ENCODE results near the gene DRC3. TPM values are rescaled to one million over a fixed set of nuclear protein-coding genes. Genes with fewer than 3 reads are reported as not detected.

The DRC3 gene
- total RNA-seq, 4 donors from 2014 or later: 4.3 to 8.6 (median 6.0) TPM

DNA sequence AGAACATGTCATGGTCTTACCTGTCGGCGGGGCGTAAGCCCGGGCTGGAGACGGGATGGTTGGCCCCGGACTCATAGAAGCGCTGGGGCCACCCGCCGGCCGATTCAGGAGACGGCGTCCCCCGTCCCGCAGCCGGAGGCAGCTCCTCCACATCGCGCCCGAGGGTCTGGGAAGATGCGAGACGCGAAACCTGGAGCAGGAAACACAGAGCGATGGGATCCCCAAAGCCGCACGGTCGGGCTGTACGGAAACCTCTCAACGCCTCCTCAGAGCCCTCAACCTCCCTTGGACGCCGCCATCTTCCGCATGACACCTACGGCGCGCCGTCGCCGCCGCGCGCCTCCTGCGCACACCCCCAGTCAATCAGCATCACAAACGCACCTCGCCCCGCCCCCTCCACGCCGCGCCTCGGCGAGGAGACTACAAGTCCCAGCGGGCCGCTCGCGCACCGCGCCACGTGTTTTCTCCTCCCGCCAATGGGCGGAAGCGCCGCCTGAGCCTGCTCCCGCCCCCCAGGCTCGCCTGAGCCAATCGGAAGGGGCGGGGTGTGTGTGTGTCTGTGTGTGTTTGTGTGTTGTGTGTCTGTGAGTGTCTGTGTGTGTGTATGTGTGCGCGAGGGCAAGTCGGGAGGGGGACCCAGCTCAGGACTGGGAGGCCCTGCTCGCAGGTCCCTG lies 66.3 kb downstream of the DRC3 start, which contains the start of the genes ATPAF2 and GID4:
ATPAF2 (minus strand) TSS at position 308 of the 674 bp plus-strand sequence; CDS start at position 153, 155 bp downstream.
GID4 (plus strand) TSS at position 548 of the 674 bp plus-strand sequence; CDS start at position 605, 57 bp downstream.
- Histone ChIP-seq H3K27me3 (no peaks in the 10 kb centered on the region), H3K4me1 (peaks cover 0 to 43% (median 25%) of the 10 kb centered on the region in 4 donors), H3K27ac (peak within 1 kb of the TSS; percentile 63 to 87 (median 84)), H3K4me3 (peak within 1 kb of the TSS; percentile 82 to 95 (median 90)), H3K36me3 (no peaks in the 10 kb centered on the region), H3K9me3 (no peaks in the 10 kb centered on the region)
- DNase-seq (ENCODE audit: low spot score in 2 of 2): peak; percentile 98 to 99
- WGBS, 2 donors: 0 to 2% methylated on average over 7 to 40 of the region's 67 CpGs
- peak; percentile 75 to 92 for TF ChIP-seq EP300 (IDR thresholded peaks at IDR 0.05)
- TF ChIP-seq, protein P1, sequence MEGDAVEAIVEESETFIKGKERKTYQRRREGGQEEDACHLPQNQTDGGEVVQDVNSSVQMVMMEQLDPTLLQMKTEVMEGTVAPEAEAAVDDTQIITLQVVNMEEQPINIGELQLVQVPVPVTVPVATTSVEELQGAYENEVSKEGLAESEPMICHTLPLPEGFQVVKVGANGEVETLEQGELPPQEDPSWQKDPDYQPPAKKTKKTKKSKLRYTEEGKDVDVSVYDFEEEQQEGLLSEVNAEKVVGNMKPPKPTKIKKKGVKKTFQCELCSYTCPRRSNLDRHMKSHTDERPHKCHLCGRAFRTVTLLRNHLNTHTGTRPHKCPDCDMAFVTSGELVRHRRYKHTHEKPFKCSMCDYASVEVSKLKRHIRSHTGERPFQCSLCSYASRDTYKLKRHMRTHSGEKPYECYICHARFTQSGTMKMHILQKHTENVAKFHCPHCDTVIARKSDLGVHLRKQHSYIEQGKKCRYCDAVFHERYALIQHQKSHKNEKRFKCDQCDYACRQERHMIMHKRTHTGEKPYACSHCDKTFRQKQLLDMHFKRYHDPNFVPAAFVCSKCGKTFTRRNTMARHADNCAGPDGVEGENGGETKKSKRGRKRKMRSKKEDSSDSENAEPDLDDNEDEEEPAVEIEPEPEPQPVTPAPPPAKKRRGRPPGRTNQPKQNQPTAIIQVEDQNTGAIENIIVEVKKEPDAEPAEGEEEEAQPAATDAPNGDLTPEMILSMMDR (IDR thresholded peaks at IDR 0.05): peak in 1 of 5 experiments; percentile 38
- peak in 1 of 2 donors; percentile 35 for TF ChIP-seq POLR2A (IDR thresholded peaks at IDR 0.05)

DNA sequence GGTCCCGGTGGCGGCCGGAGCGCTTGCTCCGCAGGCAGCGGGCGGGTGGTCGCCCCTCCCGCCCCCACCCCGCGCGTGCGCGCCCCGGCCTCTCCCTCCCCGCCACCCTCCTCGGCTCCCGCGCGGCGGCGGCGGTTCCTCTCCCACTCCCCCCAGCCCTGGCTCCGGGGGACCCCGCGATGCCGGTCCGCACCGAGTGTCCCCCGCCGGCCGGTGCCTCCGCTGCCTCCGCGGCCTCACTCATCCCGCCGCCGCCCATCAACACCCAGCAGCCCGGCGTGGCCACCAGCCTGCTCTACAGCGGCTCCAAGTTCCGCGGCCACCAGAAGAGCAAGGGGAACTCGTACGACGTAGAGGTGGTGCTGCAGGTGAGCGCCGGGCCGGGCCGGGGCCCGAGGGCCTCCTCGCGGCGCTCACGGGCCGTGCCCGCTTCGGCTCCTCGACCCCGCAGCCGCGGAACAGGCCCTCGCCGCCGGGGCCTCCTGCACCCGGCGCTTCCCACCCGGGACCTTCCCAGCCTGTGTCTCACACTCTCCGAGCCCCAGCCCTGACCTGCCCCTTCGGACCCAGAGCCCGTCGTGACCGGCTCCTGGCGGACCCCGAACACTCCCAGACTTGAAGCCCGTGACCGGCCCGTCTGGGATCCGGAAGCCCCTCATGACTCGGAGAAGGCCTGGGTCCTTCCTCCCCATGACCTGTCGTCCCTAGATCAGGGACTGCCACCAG lies 67.0 kb downstream of the DRC3 start:
- H3K9me3 ChIP-seq: no peaks in the 10 kb centered on the region
- H3K36me3 ChIP-seq: peaks cover 0 to 4% (median 0%) of the 10 kb centered on the region in 3 donors
- WGBS, 2 donors: 0% methylated on average over 19 to 22 of the region's 81 CpGs
- H3K27me3 ChIP-seq: no peaks in the 10 kb centered on the region
- TF ChIP-seq, protein P1 (IDR thresholded peaks at IDR 0.05): no peak
- TF ChIP-seq EP300 (IDR thresholded peaks at IDR 0.05): no peak
- no peak for TF ChIP-seq POLR2A (IDR thresholded peaks at IDR 0.05)
- H3K27ac ChIP-seq: peak overlapping the region; percentile 63 to 87 (median 82)
- DNase-seq (ENCODE audit: low spot score in 2 of 2): peak in 1 of 2 donors; percentile 18
- peak overlapping the region; percentile 82 to 94 (median 86) for H3K4me3 ChIP-seq
- peaks cover 0 to 43% (median 25%) of the 10 kb centered on the region in 4 donors for H3K4me1 ChIP-seq

DNA sequence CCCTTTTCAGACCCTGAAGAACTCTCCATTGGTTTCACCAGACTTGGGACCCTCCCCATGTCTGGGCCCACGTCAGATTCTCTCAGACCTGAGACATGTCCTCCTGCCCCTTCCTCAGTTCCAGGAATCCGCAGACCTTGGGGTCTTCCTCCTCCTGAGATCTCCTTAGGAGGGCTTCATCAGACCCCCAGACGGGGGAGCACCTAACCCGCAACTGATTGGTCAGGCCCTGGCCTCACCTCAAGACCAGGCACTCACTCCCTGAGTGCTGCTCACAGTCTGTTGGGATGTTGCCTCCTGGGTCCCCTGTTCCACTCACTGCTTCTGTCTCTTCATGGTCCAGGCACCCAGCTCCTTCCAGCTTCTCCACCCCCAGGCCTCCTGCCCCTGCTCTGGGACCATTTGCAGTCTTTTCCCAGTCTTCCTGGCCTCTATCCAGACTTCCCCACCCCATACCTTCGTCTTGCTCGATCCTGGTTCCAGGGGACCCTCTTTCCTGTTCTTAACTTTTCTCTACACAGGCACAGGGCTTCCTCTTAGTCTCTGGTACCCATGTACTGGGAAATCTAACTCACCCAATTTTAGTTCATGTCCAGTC lies 67.7 kb downstream of the DRC3 start:
- WGBS, 2 donors: 19 to 22% methylated on average over 6 of the region's 6 CpGs
- no peaks in the 10 kb centered on the region for H3K9me3 ChIP-seq
- TF ChIP-seq, protein P1 (IDR thresholded peaks at IDR 0.05): no peak
- no peak for TF ChIP-seq EP300 (IDR thresholded peaks at IDR 0.05)
- TF ChIP-seq POLR2A (IDR thresholded peaks at IDR 0.05): no peak
- H3K27ac ChIP-seq: peak overlapping the region in 3 of 4 donors; percentile 63 to 87 (median 82)
- H3K4me3 ChIP-seq: peak overlapping the region; percentile 82 to 94 (median 86)
- H3K4me1 ChIP-seq: peaks cover 0 to 43% (median 25%) of the 10 kb centered on the region in 4 donors
- no peak for DNase-seq (ENCODE audit: low spot score in 2 of 2)
- H3K27me3 ChIP-seq: no peaks in the 10 kb centered on the region
- H3K36me3 ChIP-seq: peaks cover 0 to 11% (median 0%) of the 10 kb centered on the region in 3 donors

DNA sequence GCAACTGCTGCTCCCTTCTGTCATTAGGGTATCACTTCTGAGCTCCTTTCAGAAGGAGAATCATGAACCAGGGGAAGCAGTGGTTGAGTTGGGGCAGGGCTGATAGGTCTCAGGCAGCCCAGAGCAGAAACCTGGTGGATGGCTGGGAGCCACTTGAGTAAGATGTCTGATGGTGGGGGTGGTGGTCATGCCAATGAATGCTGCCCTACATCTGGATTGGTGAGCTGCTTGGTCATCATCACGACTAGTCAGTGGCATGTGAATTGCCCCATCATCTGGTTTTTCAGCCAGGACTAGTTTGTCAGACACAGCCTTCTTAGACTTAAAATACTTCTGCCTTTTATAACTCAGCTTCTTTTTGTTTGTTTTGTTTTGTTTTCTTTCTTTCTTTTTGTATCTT lies 69.1 kb downstream of the DRC3 start:
- TF ChIP-seq EP300 (IDR thresholded peaks at IDR 0.05) (no peak), POLR2A (IDR thresholded peaks at IDR 0.05) (no peak)
- TF ChIP-seq, protein P1 (IDR thresholded peaks at IDR 0.05): no peak
- Histone ChIP-seq H3K36me3 (peaks cover 0 to 23% (median 0%) of the 10 kb centered on the region in 3 donors), H3K27me3 (no peaks in the 10 kb centered on the region), H3K27ac (no peak overlapping the region), H3K9me3 (no peaks in the 10 kb centered on the region), H3K4me3 (no peak overlapping the region), H3K4me1 (peaks cover 0 to 43% (median 25%) of the 10 kb centered on the region in 4 donors)
- 16 to 34% methylated on average over 1 of the region's 1 CpG for WGBS, 2 donors
- DNase-seq (ENCODE audit: low spot score in 2 of 2): no peak
